K562 (cell line): ENCODE measurements around the gene IRS1. TPM values are rescaled to one million over a fixed set of nuclear protein-coding genes. Genes with fewer than 3 reads are reported as not detected.

Experiments used
- BRD4 ChIP-seq: fragments of 200-600 bp; sonication (generic); IDR thresholded peaks from 2 replicates; pipeline ENCODE4 v1.6.1; 2017; ENCODE audit warnings: inconsistent platforms
- ELF2 ChIP-seq: fragments of 250-450 bp; sonication (Bioruptor Pico); IDR thresholded peaks from 2 replicates; pipeline ENCODE4 v1.5.0; 2021; ENCODE audit warnings: mild to moderate bottlenecking
- JUND ChIP-seq, 2 experiments: IDR thresholded peaks; 2 replicates in 1 of 2; 3 replicates in 1 of 2; pipeline ENCODE4 v1.6.1; 2011; ENCODE audit warnings: borderline replicate concordance in 2 of 2, low read depth in 2 of 2, low read length in 2 of 2, improper control_type of control experiment in 1 of 2, missing biosample characterization in 1 of 2, missing genetic modification characterization in 1 of 2, missing genetic modification reagents in 1 of 2
- LCOR ChIP-seq: sonication (generic); formaldehyde crosslinking; IDR thresholded peaks from 2 replicates; pipeline ENCODE4 v1.8.0; 2022; ENCODE audit warnings: mild to moderate bottlenecking, missing genetic modification reagents
- MAFK ChIP-seq: IDR thresholded peaks from 2 replicates; pipeline ENCODE4 v1.6.1; 2011; ENCODE audit warnings: low read length, improper control_type of control experiment
- MBD2 ChIP-seq: sonication (generic); IDR thresholded peaks from 2 replicates; pipeline ENCODE4 v1.6.1; 2016; ENCODE audit warnings: low read depth, borderline replicate concordance
- NCOR1 ChIP-seq: fragments of 450-650 bp; IDR thresholded peaks from 2 replicates; pipeline ENCODE4 v1.6.1; 2016; ENCODE audit warnings: mild to moderate bottlenecking, moderate library complexity
- ZNF143 ChIP-seq: sonication (generic); formaldehyde crosslinking; IDR thresholded peaks from 2 replicates; pipeline ENCODE4 v1.9.0; 2022; ENCODE audit warnings: mild to moderate bottlenecking, missing genetic modification reagents
- ZNF311 ChIP-seq: fragments of 250-450 bp; sonication (Bioruptor Pico); IDR thresholded peaks from 2 replicates; pipeline ENCODE4 v1.4.0; 2020; ENCODE audit warnings: mild to moderate bottlenecking, moderate library complexity
- polyA plus RNA-seq, 8 experiments: library from polyadenylated mRNA; depleted of rRNA in 4 of 8; stranded (reverse) in 5 of 8; unstranded in 3 of 8; fragments of >200 nt; fragmentation: Nextera tagmentation in 2 of 8; fragmentation: Illumina TruSeq in 1 of 8; extraction: Ambion mirVana in 2 of 8; extraction: Trizol in 1 of 8; gene quantifications; 2 replicates each; pipeline versions ENCODE4 v1.2.1 to v1.2.3, GENCODE V29; 2011 to 2014; ENCODE audit warnings: inconsistent platforms in 1 of 8, missing spikeins in 1 of 8
- total RNA-seq, 7 experiments: library from RNA; depleted of rRNA in 6 of 7; stranded (reverse); fragments of >200 nt in 6 of 7; fragmentation: Illumina TruSeq in 2 of 7; extraction: Trizol in 2 of 7; gene quantifications; 2 replicates each; pipeline versions ENCODE4 v1.2.1 to v1.2.3, GENCODE V29; 2011 to 2021; ENCODE audit warnings: low replicate concordance in 1 of 7
- TF ChIP-seq, protein P1 (sequence below): fragments of 150-350 bp; conservative IDR thresholded peaks from 2 replicates; pipeline ENCODE4 v1.6.1; 2014; ENCODE audit warnings: low read length
- TF ChIP-seq, protein P2 (sequence below), 2 experiments: fragments of 450-650 bp; formaldehyde crosslinking in 1 of 2; IDR thresholded peaks; 2 replicates each; pipeline versions ENCODE4 v1.4.0 to v1.6.1; 2014 to 2020; ENCODE audit warnings: mild to moderate bottlenecking in 2 of 2, borderline replicate concordance in 1 of 2, low read depth in 1 of 2
- TF ChIP-seq, protein P3 (sequence below): fragments of 450-650 bp; IDR thresholded peaks from 2 replicates; pipeline ENCODE4 v1.7.1; 2018; ENCODE audit warnings: mild to moderate bottlenecking, low read depth; ENCODE audit not compliant: partially characterized antibody

IRS1 gene
- total and polyA plus RNA-seq, 9 of the 15 experiments (the other 6 are each of a cell fraction or from before 2014, with no cell fraction given), result under 0.01 to 0.31 (median 0.08) TPM; not detected in 1

DNA sequence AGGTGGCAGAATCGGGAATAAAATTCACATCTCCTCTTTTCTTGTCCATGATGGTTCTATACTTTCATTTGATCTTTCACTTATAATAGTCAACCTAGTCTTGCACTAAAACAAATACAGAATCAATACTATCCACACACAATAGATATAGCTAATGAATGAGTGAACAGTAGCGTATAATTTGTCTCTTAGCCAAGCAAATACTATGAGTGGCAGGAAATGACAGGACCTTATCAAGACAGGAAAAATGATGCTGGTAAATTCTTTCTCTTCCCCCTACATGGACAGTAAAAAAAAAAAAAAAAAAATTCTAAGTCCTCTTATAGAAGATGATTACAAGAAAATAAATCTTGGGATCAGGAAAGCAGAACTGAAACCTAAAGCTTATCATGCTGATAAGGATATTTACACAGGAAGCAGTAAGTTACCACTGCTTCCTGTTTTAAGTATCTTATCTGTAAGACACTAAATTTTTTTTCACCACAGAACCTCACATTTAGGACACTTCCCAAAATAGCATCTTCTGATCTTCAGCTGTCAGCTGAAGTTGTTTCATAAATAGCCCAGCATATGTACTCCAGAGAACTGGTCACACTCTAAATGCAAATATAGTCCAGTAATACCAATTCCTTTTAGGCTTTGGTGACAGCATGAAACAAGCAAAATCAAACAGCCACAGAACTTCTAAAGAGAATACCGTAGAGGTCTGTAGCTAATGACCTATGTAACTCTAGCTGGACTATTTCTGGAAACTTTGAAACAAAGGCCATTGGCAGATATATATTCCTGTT lies 27.0 kb downstream of the IRS1 start (continued):
- TF ChIP-seq, protein P1, sequence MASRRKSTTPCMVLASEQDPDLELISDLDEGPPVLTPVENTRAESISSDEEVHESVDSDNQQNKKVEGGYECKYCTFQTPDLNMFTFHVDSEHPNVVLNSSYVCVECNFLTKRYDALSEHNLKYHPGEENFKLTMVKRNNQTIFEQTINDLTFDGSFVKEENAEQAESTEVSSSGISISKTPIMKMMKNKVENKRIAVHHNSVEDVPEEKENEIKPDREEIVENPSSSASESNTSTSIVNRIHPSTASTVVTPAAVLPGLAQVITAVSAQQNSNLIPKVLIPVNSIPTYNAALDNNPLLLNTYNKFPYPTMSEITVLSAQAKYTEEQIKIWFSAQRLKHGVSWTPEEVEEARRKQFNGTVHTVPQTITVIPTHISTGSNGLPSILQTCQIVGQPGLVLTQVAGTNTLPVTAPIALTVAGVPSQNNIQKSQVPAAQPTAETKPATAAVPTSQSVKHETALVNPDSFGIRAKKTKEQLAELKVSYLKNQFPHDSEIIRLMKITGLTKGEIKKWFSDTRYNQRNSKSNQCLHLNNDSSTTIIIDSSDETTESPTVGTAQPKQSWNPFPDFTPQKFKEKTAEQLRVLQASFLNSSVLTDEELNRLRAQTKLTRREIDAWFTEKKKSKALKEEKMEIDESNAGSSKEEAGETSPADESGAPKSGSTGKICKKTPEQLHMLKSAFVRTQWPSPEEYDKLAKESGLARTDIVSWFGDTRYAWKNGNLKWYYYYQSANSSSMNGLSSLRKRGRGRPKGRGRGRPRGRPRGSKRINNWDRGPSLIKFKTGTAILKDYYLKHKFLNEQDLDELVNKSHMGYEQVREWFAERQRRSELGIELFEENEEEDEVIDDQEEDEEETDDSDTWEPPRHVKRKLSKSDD, result no peak
- TF ChIP-seq, protein P2, sequence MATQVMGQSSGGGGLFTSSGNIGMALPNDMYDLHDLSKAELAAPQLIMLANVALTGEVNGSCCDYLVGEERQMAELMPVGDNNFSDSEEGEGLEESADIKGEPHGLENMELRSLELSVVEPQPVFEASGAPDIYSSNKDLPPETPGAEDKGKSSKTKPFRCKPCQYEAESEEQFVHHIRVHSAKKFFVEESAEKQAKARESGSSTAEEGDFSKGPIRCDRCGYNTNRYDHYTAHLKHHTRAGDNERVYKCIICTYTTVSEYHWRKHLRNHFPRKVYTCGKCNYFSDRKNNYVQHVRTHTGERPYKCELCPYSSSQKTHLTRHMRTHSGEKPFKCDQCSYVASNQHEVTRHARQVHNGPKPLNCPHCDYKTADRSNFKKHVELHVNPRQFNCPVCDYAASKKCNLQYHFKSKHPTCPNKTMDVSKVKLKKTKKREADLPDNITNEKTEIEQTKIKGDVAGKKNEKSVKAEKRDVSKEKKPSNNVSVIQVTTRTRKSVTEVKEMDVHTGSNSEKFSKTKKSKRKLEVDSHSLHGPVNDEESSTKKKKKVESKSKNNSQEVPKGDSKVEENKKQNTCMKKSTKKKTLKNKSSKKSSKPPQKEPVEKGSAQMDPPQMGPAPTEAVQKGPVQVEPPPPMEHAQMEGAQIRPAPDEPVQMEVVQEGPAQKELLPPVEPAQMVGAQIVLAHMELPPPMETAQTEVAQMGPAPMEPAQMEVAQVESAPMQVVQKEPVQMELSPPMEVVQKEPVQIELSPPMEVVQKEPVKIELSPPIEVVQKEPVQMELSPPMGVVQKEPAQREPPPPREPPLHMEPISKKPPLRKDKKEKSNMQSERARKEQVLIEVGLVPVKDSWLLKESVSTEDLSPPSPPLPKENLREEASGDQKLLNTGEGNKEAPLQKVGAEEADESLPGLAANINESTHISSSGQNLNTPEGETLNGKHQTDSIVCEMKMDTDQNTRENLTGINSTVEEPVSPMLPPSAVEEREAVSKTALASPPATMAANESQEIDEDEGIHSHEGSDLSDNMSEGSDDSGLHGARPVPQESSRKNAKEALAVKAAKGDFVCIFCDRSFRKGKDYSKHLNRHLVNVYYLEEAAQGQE (IDR thresholded peaks at IDR 0.05; ENCODE audit: borderline replicate concordance), result no peak; the same call in 1 of the 2 replicates
- TF ChIP-seq, protein P2 (CRISPR knock-in tag; IDR thresholded peaks at IDR 0.05; ENCODE audit: low read depth), result no peak
- TF ChIP-seq MAFK (no peak), NCOR1 (peak; percentile 87), ELF2 (CRISPR knock-in tag) (no peak), ZNF311 (CRISPR knock-in tag) (no peak), ZNF143 (CRISPR knock-in tag) (no peak), BRD4 (no peak), MBD2 (0 out of 2 replicates have a peak, but pooled peaks have one; percentile 48), LCOR (CRISPR knock-in tag) (peak; percentile 95), JUND (IDR thresholded peaks at IDR 0.05; ENCODE audit: borderline replicate concordance, low read depth, low read length) (no peak; the same call in 1 of the 2 replicates), JUND (tag; IDR thresholded peaks at IDR 0.05; ENCODE audit: borderline replicate concordance, low read depth, low read length) (no peak)
- TF ChIP-seq, protein P3, sequence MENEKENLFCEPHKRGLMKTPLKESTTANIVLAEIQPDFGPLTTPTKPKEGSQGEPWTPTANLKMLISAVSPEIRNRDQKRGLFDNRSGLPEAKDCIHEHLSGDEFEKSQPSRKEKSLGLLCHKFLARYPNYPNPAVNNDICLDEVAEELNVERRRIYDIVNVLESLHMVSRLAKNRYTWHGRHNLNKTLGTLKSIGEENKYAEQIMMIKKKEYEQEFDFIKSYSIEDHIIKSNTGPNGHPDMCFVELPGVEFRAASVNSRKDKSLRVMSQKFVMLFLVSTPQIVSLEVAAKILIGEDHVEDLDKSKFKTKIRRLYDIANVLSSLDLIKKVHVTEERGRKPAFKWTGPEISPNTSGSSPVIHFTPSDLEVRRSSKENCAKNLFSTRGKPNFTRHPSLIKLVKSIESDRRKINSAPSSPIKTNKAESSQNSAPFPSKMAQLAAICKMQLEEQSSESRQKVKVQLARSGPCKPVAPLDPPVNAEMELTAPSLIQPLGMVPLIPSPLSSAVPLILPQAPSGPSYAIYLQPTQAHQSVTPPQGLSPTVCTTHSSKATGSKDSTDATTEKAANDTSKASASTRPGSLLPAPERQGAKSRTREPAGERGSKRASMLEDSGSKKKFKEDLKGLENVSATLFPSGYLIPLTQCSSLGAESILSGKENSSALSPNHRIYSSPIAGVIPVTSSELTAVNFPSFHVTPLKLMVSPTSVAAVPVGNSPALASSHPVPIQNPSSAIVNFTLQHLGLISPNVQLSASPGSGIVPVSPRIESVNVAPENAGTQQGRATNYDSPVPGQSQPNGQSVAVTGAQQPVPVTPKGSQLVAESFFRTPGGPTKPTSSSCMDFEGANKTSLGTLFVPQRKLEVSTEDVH, result no peak
